SK-N-SH treated with all-trans-retinoic acid at 6 μM for 48 hours (cell line): ENCODE measurements around the gene IQCM.

Experiments used
- GLIS3 ChIP-seq: fragments of 250-450 bp; sonication (Bioruptor Pico); IDR thresholded peaks from 2 replicates; pipeline ENCODE4 v1.5.0; 2020; ENCODE audit warnings: mild to moderate bottlenecking, moderate library complexity
- PATZ1 ChIP-seq: fragments of 250-450 bp; sonication (Bioruptor Pico); IDR thresholded peaks from 2 replicates; pipeline ENCODE4 v1.8.0; 2020; ENCODE audit warnings: mild to moderate bottlenecking, moderate library complexity, borderline replicate concordance
- POU6F1 ChIP-seq: fragments of 250-450 bp; sonication (Bioruptor Pico); IDR thresholded peaks from 2 replicates; pipeline ENCODE4 v1.8.0; 2021; ENCODE audit warnings: low read depth, mild to moderate bottlenecking, moderate library complexity, borderline replicate concordance
- RARB ChIP-seq: fragments of 250-450 bp; sonication (Bioruptor Pico); IDR thresholded peaks from 2 replicates; pipeline ENCODE4 v1.8.0; 2021; ENCODE audit warnings: mild to moderate bottlenecking, moderate library complexity
- TSHZ2 ChIP-seq: fragments of 250-450 bp; sonication (Bioruptor Pico); IDR thresholded peaks from 2 replicates; pipeline ENCODE4 v1.5.0; 2020; ENCODE audit warnings: mild to moderate bottlenecking, moderate library complexity
- ZFP3 ChIP-seq: fragments of 250-450 bp; sonication (Bioruptor Pico); IDR thresholded peaks from 2 replicates; pipeline ENCODE4 v1.5.0; 2020; ENCODE audit warnings: mild to moderate bottlenecking, moderate library complexity
- TF ChIP-seq, protein P1 (sequence below): fragments of 250-450 bp; sonication (Bioruptor Pico); IDR thresholded peaks from 2 replicates; pipeline ENCODE4 v1.5.1; 2020; ENCODE audit warnings: low read depth, mild to moderate bottlenecking, moderate library complexity

DNA sequence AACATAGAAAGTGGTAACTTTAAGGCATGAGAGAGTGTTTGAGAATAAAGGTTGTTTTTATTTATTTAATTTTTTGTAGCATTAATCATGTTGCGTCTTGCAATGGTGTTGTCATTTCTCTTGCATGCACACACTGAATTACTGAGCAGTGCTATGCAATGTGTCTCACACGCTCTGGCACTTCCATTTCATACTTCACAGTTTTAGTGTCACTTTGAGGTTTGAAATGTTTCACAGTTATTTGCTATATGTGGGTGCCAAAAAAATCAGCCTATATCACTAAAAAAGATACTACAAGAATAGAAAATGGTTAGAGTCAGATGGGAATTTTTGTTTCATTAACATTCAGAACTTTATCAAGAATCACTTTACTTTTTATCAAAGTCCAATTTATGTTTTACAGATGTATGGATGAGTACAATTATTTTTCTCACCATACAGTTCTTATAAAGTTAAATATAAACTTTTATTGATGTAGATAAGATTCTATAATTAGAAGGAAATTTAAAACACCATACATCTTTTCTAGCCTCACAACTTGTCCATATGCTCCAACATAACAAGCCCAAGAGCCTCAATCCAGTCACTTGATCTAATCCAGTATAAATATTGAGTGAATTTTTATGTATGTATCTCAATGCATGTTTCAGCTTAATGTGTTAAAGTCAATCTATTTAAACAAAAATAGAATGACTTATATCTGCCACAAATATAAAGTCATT lies 114.0 kb downstream of the IQCM start:
- TF ChIP-seq TSHZ2 (CRISPR knock-in tag), result no peak
- TF ChIP-seq, protein P1, sequence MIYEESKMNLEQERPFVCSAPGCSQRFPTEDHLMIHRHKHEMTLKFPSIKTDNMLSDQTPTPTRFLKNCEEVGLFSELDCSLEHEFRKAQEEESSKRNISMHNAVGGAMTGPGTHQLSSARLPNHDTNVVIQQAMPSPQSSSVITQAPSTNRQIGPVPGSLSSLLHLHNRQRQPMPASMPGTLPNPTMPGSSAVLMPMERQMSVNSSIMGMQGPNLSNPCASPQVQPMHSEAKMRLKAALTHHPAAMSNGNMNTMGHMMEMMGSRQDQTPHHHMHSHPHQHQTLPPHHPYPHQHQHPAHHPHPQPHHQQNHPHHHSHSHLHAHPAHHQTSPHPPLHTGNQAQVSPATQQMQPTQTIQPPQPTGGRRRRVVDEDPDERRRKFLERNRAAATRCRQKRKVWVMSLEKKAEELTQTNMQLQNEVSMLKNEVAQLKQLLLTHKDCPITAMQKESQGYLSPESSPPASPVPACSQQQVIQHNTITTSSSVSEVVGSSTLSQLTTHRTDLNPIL (CRISPR knock-in tag), result no peak
- no peak for TF ChIP-seq ZFP3 (CRISPR knock-in tag)
- no peak for TF ChIP-seq PATZ1 (CRISPR knock-in tag)
- no peak for TF ChIP-seq POU6F1 (CRISPR knock-in tag)
- TF ChIP-seq RARB (CRISPR knock-in tag), result no peak
- TF ChIP-seq GLIS3 (CRISPR knock-in tag), result no peak
